T-helper 1 cell treated with Interleukin-12 subunit alpha and Interleukin-12 subunit beta and Interleukin-4 antibody, amounts not matched to agents 30 μg/mL and 1 μg/mL, for 36 hours (primary cell): ENCODE results near the gene CEP95.

Source experiments
- H3K27ac Mint-ChIP-seq: one replicate; pipeline ENCODE4 v1.8.0; 2021; ENCODE audit warnings: mild to moderate bottlenecking, mixed read lengths
- H3K27me3 Mint-ChIP-seq: one replicate; pipeline ENCODE4 v1.8.0; 2021; ENCODE audit warnings: low read depth, mixed read lengths
- H3K36me3 Mint-ChIP-seq: one replicate; pipeline ENCODE4 v1.8.0; 2021; ENCODE audit warnings: low read depth, mixed read lengths
- H3K4me1 Mint-ChIP-seq: one replicate; pipeline ENCODE4 v1.8.0; 2021; ENCODE audit warnings: low read depth, mixed read lengths
- H3K4me3 Mint-ChIP-seq: one replicate; pipeline ENCODE4 v1.8.0; 2021; ENCODE audit warnings: mild to moderate bottlenecking, moderate library complexity, mixed read lengths
- H3K9me3 Mint-ChIP-seq: one replicate; pipeline ENCODE4 v1.8.0; 2021; ENCODE audit warnings: mixed read lengths

The CEP95 gene

DNA sequence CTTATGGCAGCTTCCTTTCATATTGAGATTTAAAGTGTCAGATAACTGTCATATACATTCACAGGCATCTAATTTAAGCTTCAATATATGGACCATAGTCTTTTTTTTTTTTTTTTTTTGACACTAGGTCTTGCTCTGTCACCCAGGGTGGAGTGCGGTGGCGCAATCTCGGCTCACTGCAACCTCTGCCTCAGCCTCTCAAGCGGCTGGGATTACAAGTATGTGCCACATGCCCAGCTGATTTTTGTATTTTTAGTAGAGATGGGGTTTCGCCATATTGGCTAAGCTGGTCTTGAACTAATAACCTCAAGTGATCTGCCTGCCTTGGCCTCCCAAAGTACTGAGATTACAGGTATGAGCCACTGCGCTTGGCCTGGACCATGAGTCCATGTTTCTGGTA lies 13.6 kb downstream of the CEP95 start:
- Mint-ChIP-seq H3K4me3 (no peak overlapping the region), H3K4me1 (peaks cover 2% of the 10 kb centered on the region), H3K27ac (no peak overlapping the region), H3K9me3 (no peaks in the 10 kb centered on the region), H3K36me3 (peaks cover 39% of the 10 kb centered on the region), H3K27me3 (no peaks in the 10 kb centered on the region)

DNA sequence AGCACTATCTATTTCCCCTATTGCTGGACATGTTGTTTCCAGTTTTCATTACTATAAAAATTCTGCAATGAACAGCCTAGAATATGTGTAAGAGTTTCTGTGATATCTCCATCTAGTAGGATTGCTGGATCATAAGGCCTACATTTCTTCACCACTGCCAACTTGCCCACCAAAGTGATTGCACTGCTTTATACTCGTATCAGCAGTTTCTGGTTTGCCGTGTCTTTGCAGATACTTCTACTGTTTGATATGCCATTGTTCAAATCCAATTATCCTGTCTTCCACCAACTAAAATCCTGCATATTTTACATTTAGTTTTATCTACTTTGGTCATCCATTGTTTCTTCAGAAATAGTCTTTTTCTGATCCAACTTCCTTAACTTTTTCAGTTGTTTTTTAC lies 21.1 kb downstream of the CEP95 start:
- H3K4me1 Mint-ChIP-seq, result no peaks in the 10 kb centered on the region
- H3K4me3 Mint-ChIP-seq, result no peak overlapping the region
- no peak overlapping the region for H3K27ac Mint-ChIP-seq
- H3K36me3 Mint-ChIP-seq, result peaks cover 48% of the 10 kb centered on the region
- H3K27me3 Mint-ChIP-seq, result no peaks in the 10 kb centered on the region
- H3K9me3 Mint-ChIP-seq, result no peaks in the 10 kb centered on the region

DNA sequence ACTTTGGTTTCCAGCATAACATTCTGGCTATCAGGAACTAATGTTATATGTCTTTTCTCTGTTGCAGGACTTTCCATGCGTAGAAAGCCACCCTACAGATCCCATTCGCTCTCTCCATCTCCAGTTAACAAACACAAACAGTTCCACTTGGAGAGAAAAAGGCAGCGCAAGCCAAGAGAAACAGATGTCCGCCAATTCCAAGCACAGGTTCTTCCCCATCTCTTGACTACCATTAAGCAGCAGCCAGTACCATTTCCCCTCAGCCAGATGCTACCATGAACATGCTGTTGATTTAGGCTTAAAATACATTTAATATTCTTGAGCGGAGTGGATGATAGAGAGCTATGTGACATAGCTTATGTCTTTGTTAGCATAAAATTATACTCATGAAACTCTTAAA lies 22.4 kb downstream of the CEP95 start:
- Mint-ChIP-seq H3K4me3 (no peak overlapping the region), H3K9me3 (no peaks in the 10 kb centered on the region), H3K27ac (no peak overlapping the region), H3K36me3 (peaks cover 43% of the 10 kb centered on the region), H3K4me1 (peaks cover 2% of the 10 kb centered on the region), H3K27me3 (no peaks in the 10 kb centered on the region)

DNA sequence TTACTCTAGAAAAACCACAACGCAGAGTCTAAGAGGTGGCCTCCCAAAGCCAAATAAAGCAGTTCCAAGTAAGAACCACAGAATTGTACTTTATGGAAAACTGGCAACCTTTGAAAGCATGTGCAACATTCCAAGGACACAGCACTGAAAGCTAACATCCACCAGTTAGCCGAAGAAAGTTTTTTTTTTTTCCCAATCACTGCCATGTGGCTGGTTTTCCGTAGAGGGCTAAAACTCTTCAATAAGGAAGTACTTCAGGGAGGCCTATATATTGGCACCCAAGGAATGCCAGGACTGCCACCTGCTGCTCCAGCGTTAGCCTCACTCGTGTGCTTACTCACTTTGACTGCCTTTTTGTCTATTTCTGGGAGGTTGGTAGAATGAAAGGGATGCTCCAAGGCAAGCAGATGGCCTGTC lies 25.2 kb downstream of the CEP95 start:
- no peaks in the 10 kb centered on the region for H3K27me3 Mint-ChIP-seq
- H3K27ac Mint-ChIP-seq, result no peak overlapping the region
- peaks cover 40% of the 10 kb centered on the region for H3K36me3 Mint-ChIP-seq
- H3K4me3 Mint-ChIP-seq, result no peak overlapping the region
- H3K9me3 Mint-ChIP-seq, result no peaks in the 10 kb centered on the region
- H3K4me1 Mint-ChIP-seq, result peaks cover 2% of the 10 kb centered on the region

DNA sequence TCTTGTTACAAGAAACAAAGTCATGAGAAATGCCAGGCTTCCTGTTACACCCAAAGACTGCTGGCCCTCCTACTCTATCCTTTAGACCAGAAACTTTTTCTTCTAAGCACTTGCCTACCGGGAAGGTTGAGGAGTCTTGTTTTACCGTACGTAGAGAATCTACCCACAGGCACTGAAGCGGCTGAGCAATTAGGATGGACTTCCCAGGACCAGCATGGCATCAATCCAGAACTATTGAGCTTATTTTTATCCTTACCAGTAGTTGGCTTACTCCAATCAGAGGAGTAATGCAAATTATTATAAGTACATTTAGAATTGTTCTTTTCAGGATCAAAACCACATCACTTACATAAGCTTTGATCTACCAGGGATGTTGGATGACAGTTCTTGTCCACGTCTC lies 25.6 kb downstream of the CEP95 start:
- no peaks in the 10 kb centered on the region for H3K27me3 Mint-ChIP-seq
- H3K4me3 Mint-ChIP-seq, result no peak overlapping the region
- no peak overlapping the region for H3K27ac Mint-ChIP-seq
- H3K9me3 Mint-ChIP-seq, result no peaks in the 10 kb centered on the region
- H3K4me1 Mint-ChIP-seq, result peaks cover 2% of the 10 kb centered on the region
- peaks cover 41% of the 10 kb centered on the region for H3K36me3 Mint-ChIP-seq

DNA sequence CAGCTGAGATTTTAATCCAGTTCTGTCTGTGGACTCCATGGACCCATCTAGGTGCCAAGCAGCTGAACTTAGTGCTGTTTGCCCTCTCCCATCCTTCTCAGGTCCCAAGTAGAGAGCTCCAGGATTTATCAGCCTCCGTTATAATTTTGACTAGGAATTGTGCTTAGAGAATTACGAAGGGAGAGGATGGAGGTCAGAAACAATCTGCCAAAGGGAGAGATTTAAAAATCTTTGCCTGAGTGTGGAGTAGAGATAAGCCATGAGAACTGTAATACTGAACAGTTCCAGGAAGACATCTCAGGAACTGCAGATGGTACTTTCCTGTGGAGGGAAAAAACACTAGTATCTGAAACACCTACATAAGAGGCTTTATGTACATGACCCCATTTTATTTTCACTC lies 27.0 kb downstream of the CEP95 start:
- no peaks in the 10 kb centered on the region for H3K9me3 Mint-ChIP-seq
- peak overlapping the region; percentile 2 for H3K27ac Mint-ChIP-seq
- peaks cover 41% of the 10 kb centered on the region for H3K36me3 Mint-ChIP-seq
- H3K4me3 Mint-ChIP-seq, result no peak overlapping the region
- peaks cover 2% of the 10 kb centered on the region for H3K4me1 Mint-ChIP-seq
- H3K27me3 Mint-ChIP-seq, result no peaks in the 10 kb centered on the region

DNA sequence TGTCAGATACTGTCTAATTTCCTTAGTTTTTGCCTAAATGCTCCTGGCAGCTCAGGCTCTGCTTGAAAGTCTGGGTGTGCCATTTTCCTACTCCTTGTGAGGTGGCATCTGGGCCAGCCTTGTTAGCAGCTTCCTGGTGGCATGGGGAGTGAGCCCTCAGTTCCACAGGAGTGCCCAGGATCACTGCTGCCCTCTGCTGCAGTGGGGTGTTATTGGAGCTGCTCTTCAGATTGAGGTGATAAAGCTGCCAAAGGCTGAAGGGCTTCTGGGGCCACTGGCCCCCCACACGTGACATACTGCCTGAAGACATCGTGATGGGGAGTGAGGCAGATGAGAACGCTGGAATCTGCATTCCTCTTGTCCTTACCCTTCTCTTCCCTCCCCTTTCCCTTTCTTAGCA lies 27.4 kb downstream of the CEP95 start:
- Mint-ChIP-seq H3K4me1 (peaks cover 2% of the 10 kb centered on the region), H3K4me3 (no peak overlapping the region), H3K27me3 (no peaks in the 10 kb centered on the region), H3K9me3 (no peaks in the 10 kb centered on the region), H3K36me3 (peaks cover 42% of the 10 kb centered on the region), H3K27ac (no peak overlapping the region)

DNA sequence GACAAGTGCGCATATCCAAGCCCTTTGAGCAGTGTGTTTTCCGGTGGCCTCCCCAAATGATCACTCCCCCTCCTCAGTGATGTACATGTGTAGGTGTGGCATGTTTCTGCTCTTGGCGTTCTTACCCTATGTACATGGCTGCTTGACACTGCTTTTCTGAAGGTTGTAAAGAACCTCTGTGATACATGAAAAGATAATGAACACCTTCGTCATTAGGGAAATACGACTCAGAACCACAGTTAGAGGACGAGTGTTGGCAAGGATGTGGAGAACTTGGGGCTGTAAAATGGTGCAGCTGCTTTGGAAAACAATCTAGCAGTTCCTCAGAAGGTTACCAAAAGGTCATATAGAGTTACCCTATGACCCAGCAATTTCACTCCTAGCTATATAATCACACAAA lies 28.6 kb downstream of the CEP95 start:
- Mint-ChIP-seq H3K4me1 (peaks cover 2% of the 10 kb centered on the region), H3K27me3 (no peaks in the 10 kb centered on the region), H3K36me3 (peaks cover 38% of the 10 kb centered on the region), H3K27ac (no peak overlapping the region), H3K9me3 (no peaks in the 10 kb centered on the region), H3K4me3 (no peak overlapping the region)

DNA sequence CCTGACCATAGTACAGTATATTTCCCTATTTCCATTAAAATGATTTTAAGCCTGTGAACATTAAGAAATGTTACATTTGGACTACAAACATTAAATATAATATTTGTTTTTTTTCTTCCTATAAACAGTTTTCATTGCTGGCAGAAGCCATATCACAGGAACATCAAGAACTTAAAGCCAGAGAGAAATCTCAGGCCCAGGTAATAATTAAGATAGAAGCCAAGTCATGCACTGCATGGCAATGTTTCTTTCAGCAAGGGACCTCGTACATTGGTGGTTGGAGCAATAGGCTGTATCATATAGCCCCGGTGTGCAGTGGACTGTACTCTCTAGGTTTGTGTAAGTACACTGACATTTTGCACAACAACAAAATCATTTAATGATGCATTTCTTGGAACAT lies 30.1 kb downstream of the CEP95 start:
- Mint-ChIP-seq H3K4me3 (no peak overlapping the region), H3K9me3 (no peaks in the 10 kb centered on the region), H3K4me1 (peaks cover 2% of the 10 kb centered on the region), H3K27ac (no peak overlapping the region), H3K27me3 (no peaks in the 10 kb centered on the region), H3K36me3 (peaks cover 34% of the 10 kb centered on the region)

DNA sequence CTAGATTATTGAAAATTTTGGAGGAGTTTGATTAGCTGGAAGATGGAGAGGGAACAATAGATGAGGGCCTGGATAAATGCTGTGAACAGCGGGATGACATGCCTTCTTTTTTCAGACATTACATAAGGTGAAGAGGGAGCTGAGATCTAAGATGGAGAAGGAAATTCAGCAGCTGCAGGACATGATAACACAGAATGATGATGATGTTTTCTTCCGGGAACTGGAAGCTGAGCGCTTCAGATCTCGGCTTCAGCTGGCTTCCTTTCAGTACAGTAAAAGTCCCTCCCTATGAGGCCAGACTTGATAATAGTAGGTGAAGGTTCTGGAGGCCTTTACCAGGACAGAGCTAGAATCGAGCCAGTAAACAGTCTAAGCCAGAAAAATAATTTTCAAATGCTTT lies 30.7 kb downstream of the CEP95 start:
- Mint-ChIP-seq H3K4me3 (no peak overlapping the region), H3K27me3 (no peaks in the 10 kb centered on the region), H3K36me3 (peaks cover 30% of the 10 kb centered on the region), H3K9me3 (no peaks in the 10 kb centered on the region), H3K27ac (no peak overlapping the region), H3K4me1 (peaks cover 2% of the 10 kb centered on the region)

DNA sequence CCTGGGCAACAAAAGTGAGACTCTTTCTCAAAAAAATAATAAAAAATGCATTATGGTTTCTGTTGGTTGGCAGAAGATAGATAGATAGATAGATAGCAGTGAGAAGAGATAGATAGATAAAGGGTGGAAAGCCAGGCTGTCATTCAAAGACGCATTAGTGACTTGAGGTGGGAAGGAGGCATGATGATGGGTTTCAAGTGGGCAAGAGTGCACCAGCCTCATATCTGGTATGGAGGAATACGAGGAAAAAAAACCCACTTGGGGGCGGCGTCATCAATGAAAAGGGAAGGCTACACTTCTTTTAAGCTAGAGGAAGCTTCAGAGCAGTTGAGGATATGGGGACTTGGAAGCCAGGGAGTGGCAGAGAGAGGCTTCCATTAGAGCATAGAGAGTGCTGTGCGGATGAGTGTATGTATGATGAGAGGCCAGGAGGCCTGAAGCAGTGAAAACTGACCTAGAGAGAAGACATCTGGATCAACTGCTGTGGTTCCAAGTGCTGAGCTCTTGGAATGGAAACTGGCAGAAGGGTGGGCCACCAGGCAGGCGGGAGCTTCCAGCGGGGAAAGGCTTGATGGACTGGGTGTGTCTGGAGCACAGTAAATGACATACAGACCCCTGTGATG lies 31.8 kb downstream of the CEP95 start:
- no peaks in the 10 kb centered on the region for H3K4me1 Mint-ChIP-seq
- peaks cover 29% of the 10 kb centered on the region for H3K36me3 Mint-ChIP-seq
- H3K27me3 Mint-ChIP-seq, result no peaks in the 10 kb centered on the region
- no peak overlapping the region for H3K27ac Mint-ChIP-seq
- no peaks in the 10 kb centered on the region for H3K9me3 Mint-ChIP-seq
- H3K4me3 Mint-ChIP-seq, result no peak overlapping the region

DNA sequence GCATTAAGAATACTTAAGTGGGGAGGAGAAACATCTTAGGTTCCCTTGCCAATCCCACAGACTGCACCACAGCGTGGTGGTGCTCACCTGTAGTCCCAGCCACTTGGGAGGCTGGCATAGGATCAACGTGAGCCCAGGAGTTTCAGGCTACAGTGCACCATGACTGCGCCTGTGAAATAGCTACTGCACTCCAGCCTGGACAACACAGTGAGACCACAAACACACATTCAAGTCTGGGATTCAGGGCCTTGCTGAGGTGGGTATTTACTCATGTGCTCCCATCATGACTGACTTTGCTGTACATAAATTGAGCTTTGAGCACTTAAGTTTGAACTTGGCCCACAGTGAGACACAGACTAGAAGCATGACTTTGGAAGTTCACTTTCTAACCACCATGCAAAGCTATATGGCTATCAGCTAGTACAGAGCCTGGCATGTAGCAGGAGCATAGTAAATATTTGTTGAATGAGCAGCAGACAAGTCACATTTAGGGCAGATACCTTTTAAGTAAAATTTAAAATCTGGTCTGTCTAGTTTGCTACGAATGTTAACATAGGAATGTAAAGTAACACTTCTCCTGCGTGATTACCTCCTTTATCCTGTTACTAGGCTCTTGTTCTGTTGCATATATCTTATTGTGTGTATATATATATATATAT lies 33.5 kb downstream of the CEP95 start:
- H3K36me3 Mint-ChIP-seq, result peaks cover 29% of the 10 kb centered on the region
- no peak overlapping the region for H3K27ac Mint-ChIP-seq
- H3K4me3 Mint-ChIP-seq, result no peak overlapping the region
- H3K9me3 Mint-ChIP-seq, result no peaks in the 10 kb centered on the region
- no peaks in the 10 kb centered on the region for H3K4me1 Mint-ChIP-seq
- no peaks in the 10 kb centered on the region for H3K27me3 Mint-ChIP-seq

DNA sequence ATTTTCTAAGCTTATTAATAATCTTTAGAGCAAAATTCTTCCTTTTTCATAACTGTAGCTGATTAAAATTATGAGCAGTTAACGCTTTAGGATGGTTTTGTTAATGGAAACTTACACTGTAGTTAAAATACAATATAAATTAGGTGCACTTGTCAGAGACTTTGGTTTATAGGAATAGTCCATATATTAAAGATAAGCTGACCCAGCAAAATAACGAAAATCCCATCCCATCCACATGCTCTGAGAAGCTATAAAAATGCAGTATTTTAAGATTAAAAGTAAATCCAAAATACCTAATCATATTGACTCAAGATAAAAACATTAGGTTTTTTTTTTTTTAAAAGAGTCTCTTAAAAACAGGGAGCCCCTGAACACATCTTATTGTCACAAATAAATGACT lies 38.0 kb downstream of the CEP95 start:
- H3K27me3 Mint-ChIP-seq, result no peaks in the 10 kb centered on the region
- H3K4me3 Mint-ChIP-seq, result no peak overlapping the region
- no peak overlapping the region for H3K27ac Mint-ChIP-seq
- no peaks in the 10 kb centered on the region for H3K9me3 Mint-ChIP-seq
- H3K36me3 Mint-ChIP-seq, result peaks cover 13% of the 10 kb centered on the region
- no peaks in the 10 kb centered on the region for H3K4me1 Mint-ChIP-seq

DNA sequence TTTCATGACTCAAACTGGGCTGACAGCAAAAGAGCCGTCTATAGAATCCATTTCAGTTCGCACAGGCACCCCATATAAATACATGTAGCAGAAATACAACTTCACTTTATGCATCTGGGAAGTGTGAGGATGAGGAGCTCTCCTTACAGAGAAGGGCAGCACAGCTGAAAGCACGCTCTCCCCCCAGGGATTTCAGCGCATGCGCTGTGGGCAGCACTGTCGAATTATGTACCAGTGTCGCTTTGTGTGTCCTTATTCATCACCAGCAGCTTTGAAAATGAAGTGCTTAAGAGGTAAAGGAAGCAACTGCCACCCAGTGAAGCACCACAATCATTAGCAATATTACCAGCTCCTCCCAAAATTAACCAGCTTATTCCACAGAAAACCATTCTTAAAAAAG lies 39.9 kb downstream of the CEP95 start:
- no peak overlapping the region for H3K4me3 Mint-ChIP-seq
- no peaks in the 10 kb centered on the region for H3K27me3 Mint-ChIP-seq
- H3K9me3 Mint-ChIP-seq, result no peaks in the 10 kb centered on the region
- no peak overlapping the region for H3K27ac Mint-ChIP-seq
- peaks cover 16% of the 10 kb centered on the region for H3K36me3 Mint-ChIP-seq
- no peaks in the 10 kb centered on the region for H3K4me1 Mint-ChIP-seq

DNA sequence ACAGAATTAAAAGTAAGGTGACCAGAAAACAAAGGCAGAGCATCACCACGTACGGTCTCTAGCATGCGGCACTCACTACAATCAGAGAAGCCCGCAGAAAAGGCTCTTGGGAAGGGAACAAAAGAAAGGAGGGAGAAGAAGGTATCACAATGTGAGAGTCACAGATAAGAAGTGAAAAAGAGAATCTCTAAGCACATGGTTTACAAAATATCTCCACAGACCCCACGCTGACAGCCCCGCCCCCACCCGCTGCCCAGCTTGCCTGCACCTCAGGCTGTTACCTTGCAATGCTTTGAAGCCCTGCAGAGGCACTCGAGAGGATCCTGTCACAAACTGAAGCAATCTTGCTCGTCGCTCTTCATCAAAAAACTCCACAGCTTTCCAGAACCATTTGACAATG lies 40.5 kb downstream of the CEP95 start:
- Mint-ChIP-seq H3K27me3 (no peaks in the 10 kb centered on the region), H3K4me1 (no peaks in the 10 kb centered on the region), H3K4me3 (no peak overlapping the region), H3K27ac (no peak overlapping the region), H3K9me3 (no peaks in the 10 kb centered on the region), H3K36me3 (peaks cover 16% of the 10 kb centered on the region)

DNA sequence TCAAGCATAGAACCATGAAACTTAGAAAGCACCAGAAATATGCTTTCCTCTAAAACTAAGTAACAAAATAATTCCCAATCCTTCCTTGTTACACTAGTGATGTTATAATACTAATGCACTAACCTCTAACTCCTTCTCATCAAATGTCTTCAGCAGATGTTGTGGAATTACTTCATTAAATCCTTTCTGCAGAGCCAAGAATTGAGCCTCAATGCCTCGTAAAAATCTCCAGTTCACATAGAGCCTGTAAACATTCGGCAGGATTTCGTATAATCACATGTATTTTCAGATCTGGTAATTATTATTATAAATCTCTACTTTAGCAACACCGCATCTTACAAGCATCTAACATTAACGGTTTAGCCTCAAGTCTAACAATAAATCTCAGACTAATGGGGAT lies 44.7 kb downstream of the CEP95 start:
- H3K27me3 Mint-ChIP-seq, result no peaks in the 10 kb centered on the region
- H3K9me3 Mint-ChIP-seq, result no peaks in the 10 kb centered on the region
- no peak overlapping the region for H3K4me3 Mint-ChIP-seq
- H3K4me1 Mint-ChIP-seq, result no peaks in the 10 kb centered on the region
- no peak overlapping the region for H3K27ac Mint-ChIP-seq
- H3K36me3 Mint-ChIP-seq, result peaks cover 12% of the 10 kb centered on the region
